SK-N-SH (cell line): ENCODE measurements around the gene PIAS1.
"Not testable (repeated sequence)": the region's sequence is repeated elsewhere in the genome, so short reads cannot be mapped to it uniquely, and the experiment has no call there.

Source experiments
- JUND ChIP-seq: IDR thresholded peaks from 2 replicates; pipeline ENCODE4 v1.4.0; 2012
- MXI1 ChIP-seq: IDR thresholded peaks from 2 replicates; pipeline ENCODE4 v1.6.1; 2012; ENCODE audit warnings: mild to moderate bottlenecking, low read depth, low read length, improper control_type of control experiment
- POLR2AphosphoS5 ChIP-seq: IDR thresholded peaks from 2 replicates; pipeline ENCODE4 v1.6.1; 2012; ENCODE audit warnings: low read depth, low read length
- RAD21 ChIP-seq: IDR thresholded peaks from 2 replicates; pipeline ENCODE4 v1.6.1; 2012; ENCODE audit warnings: mild to moderate bottlenecking, low read length
- RCOR1 ChIP-seq: fragments of 150-350 bp; IDR thresholded peaks from 2 replicates; pipeline ENCODE4 v1.6.1; 2017; ENCODE audit warnings: antibody characterized with exemption, low read length
- SMC3 ChIP-seq: IDR thresholded peaks from 2 replicates; pipeline ENCODE4 v1.6.1; 2012; ENCODE audit warnings: low read depth, low read length, improper control_type of control experiment
- TAF1 ChIP-seq: IDR thresholded peaks from 2 replicates; pipeline ENCODE4 v1.6.1; 2012; ENCODE audit warnings: low read depth, mild to moderate bottlenecking, low read length, moderate library complexity, borderline replicate concordance
- YY1 ChIP-seq: IDR thresholded peaks from 2 replicates; pipeline ENCODE4 v1.4.0; 2012; ENCODE audit warnings: low read depth, mild to moderate bottlenecking
- TF ChIP-seq, protein P1 (sequence below): fragments of 200-600 bp; sonication (generic); IDR thresholded peaks from 2 replicates; pipeline ENCODE4 v1.6.1; 2017; ENCODE audit warnings: antibody characterized with exemption, mild to moderate bottlenecking, moderate library complexity

DNA sequence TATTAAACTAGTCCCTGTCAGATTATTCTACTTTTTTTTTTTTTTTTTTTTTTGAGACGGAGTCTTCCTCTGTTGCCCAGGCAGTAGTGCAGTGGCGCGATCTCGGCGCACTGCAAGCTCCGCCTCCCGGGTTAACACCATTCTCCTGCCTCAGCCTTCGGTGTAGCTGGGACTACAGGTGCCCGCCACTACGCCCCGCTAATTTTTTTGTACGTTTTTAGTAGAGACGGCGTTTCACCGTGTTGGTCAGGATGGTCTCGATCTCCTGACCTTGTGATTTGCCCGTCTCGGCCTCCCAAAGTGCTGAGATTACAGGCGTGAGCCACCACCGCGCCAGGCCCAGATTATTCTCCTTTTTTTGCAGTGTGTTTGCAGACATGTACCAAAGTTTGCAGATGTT is 4.9 kb downstream of the PIAS1 start:
- TF ChIP-seq, protein P1, sequence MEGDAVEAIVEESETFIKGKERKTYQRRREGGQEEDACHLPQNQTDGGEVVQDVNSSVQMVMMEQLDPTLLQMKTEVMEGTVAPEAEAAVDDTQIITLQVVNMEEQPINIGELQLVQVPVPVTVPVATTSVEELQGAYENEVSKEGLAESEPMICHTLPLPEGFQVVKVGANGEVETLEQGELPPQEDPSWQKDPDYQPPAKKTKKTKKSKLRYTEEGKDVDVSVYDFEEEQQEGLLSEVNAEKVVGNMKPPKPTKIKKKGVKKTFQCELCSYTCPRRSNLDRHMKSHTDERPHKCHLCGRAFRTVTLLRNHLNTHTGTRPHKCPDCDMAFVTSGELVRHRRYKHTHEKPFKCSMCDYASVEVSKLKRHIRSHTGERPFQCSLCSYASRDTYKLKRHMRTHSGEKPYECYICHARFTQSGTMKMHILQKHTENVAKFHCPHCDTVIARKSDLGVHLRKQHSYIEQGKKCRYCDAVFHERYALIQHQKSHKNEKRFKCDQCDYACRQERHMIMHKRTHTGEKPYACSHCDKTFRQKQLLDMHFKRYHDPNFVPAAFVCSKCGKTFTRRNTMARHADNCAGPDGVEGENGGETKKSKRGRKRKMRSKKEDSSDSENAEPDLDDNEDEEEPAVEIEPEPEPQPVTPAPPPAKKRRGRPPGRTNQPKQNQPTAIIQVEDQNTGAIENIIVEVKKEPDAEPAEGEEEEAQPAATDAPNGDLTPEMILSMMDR, result not testable (repeated sequence)
- not testable (repeated sequence) for TF ChIP-seq TAF1, POLR2AphosphoS5, YY1, MXI1, RAD21, JUND, RCOR1, SMC3
